Choroid plexus epithelial cell (primary cell): Measurements from ENCODE around the gene MYH7.
A peak's percentile ranks its signal among the peaks of the same experiment; 100 is the strongest.
"Not testable (repeated sequence)": the region's sequence is repeated elsewhere in the genome, so short reads cannot be mapped to it uniquely, and the experiment has no call there.

Source experiments
- DNase-seq: peaks from one replicate; pipeline ENCODE4 v3.0.0-alpha.2; 2010; ENCODE audit warnings: low read depth
- H3K4me3 ChIP-seq: 2 replicates; pipeline ENCODE4 v1.5.1; 2011; ENCODE audit warnings: low read depth, mild to moderate bottlenecking, control low read depth, low read length, moderate library complexity
- TF ChIP-seq, protein P1 (sequence below): conservative IDR thresholded peaks from 2 replicates; pipeline ENCODE4 v1.5.1; 2011; ENCODE audit warnings: low read depth, mild to moderate bottlenecking, control low read depth, inconsistent platforms, low read length, moderate library complexity

MYH7 gene

GRCh38 chr14:23430723-23431085 is 4.8 kb downstream of the MYH7 start:
- no peak overlapping the region for H3K4me3 ChIP-seq
- TF ChIP-seq, protein P1, sequence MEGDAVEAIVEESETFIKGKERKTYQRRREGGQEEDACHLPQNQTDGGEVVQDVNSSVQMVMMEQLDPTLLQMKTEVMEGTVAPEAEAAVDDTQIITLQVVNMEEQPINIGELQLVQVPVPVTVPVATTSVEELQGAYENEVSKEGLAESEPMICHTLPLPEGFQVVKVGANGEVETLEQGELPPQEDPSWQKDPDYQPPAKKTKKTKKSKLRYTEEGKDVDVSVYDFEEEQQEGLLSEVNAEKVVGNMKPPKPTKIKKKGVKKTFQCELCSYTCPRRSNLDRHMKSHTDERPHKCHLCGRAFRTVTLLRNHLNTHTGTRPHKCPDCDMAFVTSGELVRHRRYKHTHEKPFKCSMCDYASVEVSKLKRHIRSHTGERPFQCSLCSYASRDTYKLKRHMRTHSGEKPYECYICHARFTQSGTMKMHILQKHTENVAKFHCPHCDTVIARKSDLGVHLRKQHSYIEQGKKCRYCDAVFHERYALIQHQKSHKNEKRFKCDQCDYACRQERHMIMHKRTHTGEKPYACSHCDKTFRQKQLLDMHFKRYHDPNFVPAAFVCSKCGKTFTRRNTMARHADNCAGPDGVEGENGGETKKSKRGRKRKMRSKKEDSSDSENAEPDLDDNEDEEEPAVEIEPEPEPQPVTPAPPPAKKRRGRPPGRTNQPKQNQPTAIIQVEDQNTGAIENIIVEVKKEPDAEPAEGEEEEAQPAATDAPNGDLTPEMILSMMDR, result no peak
- peak; percentile 14 for DNase-seq

DNA sequence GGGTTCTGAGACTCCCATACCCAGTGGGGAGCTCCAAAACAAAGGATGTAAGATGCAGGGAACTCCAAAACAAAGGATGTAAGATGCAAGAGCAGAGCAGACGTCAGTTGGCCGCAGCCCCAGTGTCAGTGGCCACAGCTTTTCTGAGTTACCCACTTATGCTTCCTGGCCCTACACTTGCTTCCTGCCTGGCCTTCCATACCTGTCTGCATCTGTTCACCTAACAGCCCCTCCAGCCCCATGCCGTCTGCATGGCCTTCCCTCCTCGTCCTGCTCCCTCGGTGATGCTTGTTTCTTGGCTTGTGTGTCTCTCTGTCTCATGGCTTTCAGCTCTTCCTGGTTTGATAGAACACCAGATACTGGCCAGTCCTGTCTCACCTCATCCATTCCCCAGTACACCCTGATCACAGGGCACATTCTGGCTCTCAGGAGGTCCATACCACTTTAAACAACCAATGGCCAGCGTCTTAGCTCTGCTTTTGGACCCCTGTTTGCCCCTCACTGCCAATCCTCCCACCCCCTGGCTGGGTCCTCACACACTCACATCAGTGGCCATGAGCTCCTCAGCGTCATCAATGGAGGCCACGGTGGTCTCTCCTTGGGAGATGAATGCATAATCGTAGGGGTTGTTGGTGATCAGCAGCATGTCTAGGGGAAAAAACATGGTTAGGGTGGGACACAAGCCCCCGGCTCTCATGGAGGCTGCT is 5.3 kb downstream of the MYH7 start:
- no peak for DNase-seq
- TF ChIP-seq, protein P1, result no peak

GRCh38 chr14:23428686-23429495 is 6.6 kb downstream of the MYH7 start:
- no peak for DNase-seq
- TF ChIP-seq, protein P1, result no peak

More for the DNA sequence above, 5.3 kb downstream of the MYH7 start:
- no peak overlapping the region for H3K4me3 ChIP-seq

DNA sequence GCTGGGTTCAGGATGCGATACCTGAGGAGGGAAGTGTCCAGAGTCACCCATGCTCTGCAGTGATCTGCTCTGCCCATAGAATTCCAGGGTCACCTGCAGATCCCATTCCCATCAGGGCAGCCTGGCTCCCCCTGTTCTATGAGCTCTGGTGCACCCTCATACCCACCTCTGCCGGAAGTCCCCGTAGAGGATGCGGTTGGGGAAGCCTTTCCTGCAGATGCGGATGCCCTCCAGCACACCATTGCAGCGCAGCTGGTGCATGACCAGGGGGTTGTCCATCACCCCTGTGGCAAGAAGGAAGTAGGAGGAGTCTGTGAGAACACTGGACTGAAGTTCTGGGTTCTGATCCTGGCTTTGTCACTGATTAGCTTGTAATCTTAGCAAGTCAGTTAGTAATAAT is 9.7 kb downstream of the MYH7 start:
- H3K4me3 ChIP-seq, DNase-seq: not testable (repeated sequence)

More at GRCh38 chr14:23428686-23429495, 6.6 kb downstream of the MYH7 start:
- H3K4me3 ChIP-seq, result no peak overlapping the region

DNA sequence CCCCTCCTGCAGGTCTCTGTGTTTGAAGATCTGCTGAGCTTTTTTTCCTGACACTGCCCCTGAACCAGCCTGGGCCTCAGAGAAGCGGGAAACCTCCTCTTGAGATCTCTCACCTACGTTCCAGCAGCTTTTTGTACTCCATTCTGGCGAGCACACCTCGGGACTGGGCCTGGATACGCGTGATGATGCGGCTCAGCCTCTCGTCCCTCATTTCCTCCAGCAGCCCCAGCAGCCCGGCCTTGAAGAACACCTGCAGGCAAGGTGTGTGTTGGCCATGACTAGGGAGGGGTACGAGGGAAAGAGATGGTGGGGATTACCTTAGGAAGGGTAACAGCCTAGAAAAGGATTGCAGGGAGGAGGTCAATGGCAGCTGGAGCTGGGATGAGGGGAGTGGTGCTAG is 10.3 kb downstream of the MYH7 start:
- TF ChIP-seq, protein P1, result no peak

GRCh38 chr14:23423657-23424056 is 11.8 kb downstream of the MYH7 start:
- DNase-seq, result no peak
- TF ChIP-seq, protein P1, result no peak
- no peak overlapping the region for H3K4me3 ChIP-seq

More for the DNA sequence above, 10.3 kb downstream of the MYH7 start:
- no peak for DNase-seq
- no peak overlapping the region for H3K4me3 ChIP-seq

GRCh38 chr14:23421594-23421993 is 13.9 kb downstream of the MYH7 start:
- DNase-seq, result no peak
- no peak overlapping the region for H3K4me3 ChIP-seq
- TF ChIP-seq, protein P1, result no peak

DNA sequence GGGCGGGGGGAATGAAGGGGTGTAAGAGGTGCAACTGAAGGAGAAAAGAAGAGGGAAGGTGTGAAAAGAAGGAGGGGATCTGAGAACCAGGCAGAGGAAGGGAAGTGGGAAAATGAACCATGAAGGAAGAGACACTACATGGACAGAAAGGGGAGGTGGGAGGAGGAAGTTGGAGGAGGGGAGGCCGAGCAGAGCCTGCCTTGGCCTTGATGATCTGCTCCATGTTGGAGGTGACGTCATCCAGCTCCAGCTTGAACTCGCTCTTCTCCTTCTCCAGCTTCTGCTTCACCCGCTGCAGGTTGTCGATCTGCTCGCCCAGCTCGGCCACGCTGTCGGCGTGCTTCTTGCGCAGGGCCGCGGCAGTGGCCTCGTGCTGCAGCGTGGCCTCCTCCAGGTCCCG is 15.8 kb downstream of the MYH7 start:
- H3K4me3 ChIP-seq, DNase-seq: not testable (repeated sequence)
